Body of pancreas (tissue), 4 donors: ENCODE measurements around the gene HOXA11. TPM values are rescaled to one million over a fixed set of nuclear protein-coding genes. Genes with fewer than 3 reads are reported as not detected.

Source experiments
- ATAC-seq: fragments of 150-250 bp; one replicate; pipeline ENCODE4 v1.9.1; 2016
- DNase-seq, 4 donors: peaks; one replicate each; pipeline ENCODE4 v3.0.0-alpha.2; 2019
- H3K27ac ChIP-seq, 4 donors: fragments of 200-600 bp; sonication (generic); 1 replicate in 3 of 4; 2 replicates in 1 of 4; pipeline versions ENCODE4 v1.5.1 to v1.6.1; 2016 to 2019; ENCODE audit warnings: mild to moderate bottlenecking in 1 of 4, mixed read lengths in 1 of 4, moderate library complexity in 1 of 4
- H3K27me3 ChIP-seq, 2 donors: fragments of 200-600 bp; sonication (generic); one replicate each; pipeline ENCODE4 v1.6.0; 2016; ENCODE audit warnings: mild to moderate bottlenecking in 1 of 2
- H3K36me3 ChIP-seq, 2 donors: fragments of 200-600 bp; sonication (generic); replicated peaks in 1 of 2; 2 replicates each; pipeline ENCODE4 v1.5.1; 2016; ENCODE audit warnings: low read depth in 2 of 2; ENCODE audit not compliant: insufficient read depth in 1 of 2
- H3K4me1 ChIP-seq: fragments of 200-600 bp; sonication (generic); one replicate; pipeline ENCODE4 v1.6.0; 2016
- H3K4me3 ChIP-seq, 2 donors: fragments of 200-600 bp; sonication (generic); 1 replicate in 1 of 2; 2 replicates in 1 of 2; pipeline ENCODE4 v1.5.1; 2016 to 2019
- H3K9me3 ChIP-seq, 3 donors: fragments of 200-600 bp; sonication (generic); 1 replicate in 2 of 3; 2 replicates in 1 of 3; pipeline ENCODE4 v1.5.1; 2016
- POLR2A ChIP-seq, 3 donors: fragments of 450-650 bp; IDR thresholded peaks; one replicate each; pipeline ENCODE4 v1.6.1; 2016; ENCODE audit warnings: antibody characterized with exemption in 3 of 3, mild to moderate bottlenecking in 2 of 3
- WGBS, 2 donors: methylation state at CpG; one replicate each; pipeline ENCODE4 v1.1.5; 2017; 5-methylcytosine and 5-hydroxymethylcytosine counted together
- intact Hi-C: fragments of 100-400 bp; cut with DNase I; formaldehyde crosslinking; loops from one replicate; pipeline ENCODE4 v1.15.1; 2023
- total RNA-seq, 2 donors: library from RNA; depleted of rRNA; stranded (reverse); fragments of >200 nt; gene quantifications; one replicate each; pipeline ENCODE4 v1.1.0, GENCODE V29; 2016
- TF ChIP-seq, protein P1 (sequence below), 7 experiments: fragments of 450-650 bp in 4 of 7; fragments of 200-600 bp in 3 of 7; sonication (generic) in 3 of 7; IDR thresholded peaks; one replicate each; pipeline ENCODE4 v1.5.1; 2016 to 2019; ENCODE audit warnings: antibody characterized with exemption in 7 of 7

The HOXA11 gene
- total RNA-seq, 2 donors from 2014 or later: not detected

DNA sequence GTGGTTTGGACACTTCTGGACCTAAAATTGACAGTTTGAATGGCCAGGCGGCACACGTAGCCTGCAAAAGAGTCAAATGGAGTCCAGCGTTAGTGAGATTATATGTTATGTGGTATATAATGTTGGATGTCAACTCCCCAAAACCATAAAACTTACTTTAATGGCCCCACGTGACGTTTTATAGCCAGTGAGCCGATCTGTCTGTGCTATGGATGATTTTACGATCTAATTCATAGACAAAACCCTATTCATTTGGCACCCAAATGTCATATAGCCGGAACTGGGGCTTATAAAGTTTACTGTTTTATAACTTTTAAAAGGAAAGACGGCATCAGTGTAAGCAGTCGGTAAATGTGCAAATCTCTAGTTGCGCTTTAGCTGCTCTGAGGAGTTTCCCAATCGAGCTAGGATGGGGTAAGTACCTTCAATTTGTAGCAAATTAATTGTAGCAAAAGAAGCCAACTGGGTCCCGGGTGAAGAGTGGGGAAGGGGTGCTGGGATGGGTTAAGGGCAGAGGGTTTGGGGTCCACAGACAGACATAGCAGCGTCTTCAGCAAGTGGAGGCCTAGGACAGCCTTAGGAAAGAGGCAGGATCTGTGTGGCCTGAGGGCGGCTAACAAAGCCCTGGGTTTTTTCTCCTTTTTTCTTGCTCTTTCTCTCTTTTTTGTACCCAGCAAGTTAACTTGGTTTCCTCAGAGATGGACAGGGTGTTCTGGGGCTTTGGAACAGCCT lies 44.7 kb downstream of the HOXA11 start:
- Histone ChIP-seq H3K27ac (no peak overlapping the region), H3K4me3 (no peak overlapping the region), H3K27me3 (peaks cover 0 to 67% of the 10 kb centered on the region in 2 donors), H3K9me3 (no peaks in the 10 kb centered on the region), H3K36me3 (no peaks in the 10 kb centered on the region), H3K4me1 (peaks cover 28% of the 10 kb centered on the region)
- 25 to 36% methylated on average over 15 of the region's 15 CpGs for WGBS, 2 donors
- ATAC-seq: no peak
- TF ChIP-seq POLR2A (IDR thresholded peaks at IDR 0.05): no peak
- TF ChIP-seq, protein P1, sequence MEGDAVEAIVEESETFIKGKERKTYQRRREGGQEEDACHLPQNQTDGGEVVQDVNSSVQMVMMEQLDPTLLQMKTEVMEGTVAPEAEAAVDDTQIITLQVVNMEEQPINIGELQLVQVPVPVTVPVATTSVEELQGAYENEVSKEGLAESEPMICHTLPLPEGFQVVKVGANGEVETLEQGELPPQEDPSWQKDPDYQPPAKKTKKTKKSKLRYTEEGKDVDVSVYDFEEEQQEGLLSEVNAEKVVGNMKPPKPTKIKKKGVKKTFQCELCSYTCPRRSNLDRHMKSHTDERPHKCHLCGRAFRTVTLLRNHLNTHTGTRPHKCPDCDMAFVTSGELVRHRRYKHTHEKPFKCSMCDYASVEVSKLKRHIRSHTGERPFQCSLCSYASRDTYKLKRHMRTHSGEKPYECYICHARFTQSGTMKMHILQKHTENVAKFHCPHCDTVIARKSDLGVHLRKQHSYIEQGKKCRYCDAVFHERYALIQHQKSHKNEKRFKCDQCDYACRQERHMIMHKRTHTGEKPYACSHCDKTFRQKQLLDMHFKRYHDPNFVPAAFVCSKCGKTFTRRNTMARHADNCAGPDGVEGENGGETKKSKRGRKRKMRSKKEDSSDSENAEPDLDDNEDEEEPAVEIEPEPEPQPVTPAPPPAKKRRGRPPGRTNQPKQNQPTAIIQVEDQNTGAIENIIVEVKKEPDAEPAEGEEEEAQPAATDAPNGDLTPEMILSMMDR (IDR thresholded peaks at IDR 0.05): no peak
- intact Hi-C loops: no loop called here
- DNase-seq: no peak

DNA sequence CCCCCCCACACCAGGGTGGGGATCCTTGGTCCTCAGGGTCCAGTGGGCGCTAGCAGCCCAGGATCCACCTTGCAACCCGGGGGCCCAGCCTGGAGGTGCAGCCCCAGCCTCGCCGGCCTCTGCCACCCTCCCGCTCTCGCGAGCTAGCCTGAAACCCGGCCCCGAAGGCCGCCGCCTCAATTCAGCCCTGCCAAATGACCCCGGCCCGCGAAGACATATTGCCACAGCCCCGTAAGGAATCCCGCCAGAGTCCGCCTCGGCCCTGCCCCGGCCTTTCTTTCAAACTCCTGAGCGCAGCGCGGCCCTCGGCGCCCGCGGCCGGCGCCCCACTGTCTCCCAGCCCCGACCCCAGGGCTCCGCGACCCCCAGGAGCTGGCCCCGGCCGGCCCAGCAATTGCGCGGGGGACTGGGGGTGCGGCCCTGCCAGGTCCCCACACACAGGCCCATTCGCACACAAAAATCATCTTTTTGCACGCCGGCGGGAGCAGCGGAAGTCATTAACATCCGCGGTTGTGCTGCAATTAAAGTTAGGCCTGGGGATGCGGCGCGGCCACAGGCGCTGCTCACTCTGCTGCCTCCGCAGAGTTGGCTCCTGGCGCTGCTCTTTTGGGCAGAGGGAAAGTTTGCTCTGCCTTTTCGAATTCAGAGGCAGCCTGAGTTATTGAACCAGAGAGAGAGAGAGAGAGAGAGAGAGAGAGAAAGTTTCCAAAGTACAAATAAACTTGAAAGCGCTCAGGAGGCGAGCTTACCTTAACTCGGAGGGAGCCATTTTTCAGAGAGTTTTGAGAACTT lies 45.5 kb downstream of the HOXA11 start:
- 22 to 26% methylated on average over 12 to 51 of the region's 53 CpGs for WGBS, 2 donors
- Histone ChIP-seq H3K9me3 (no peaks in the 10 kb centered on the region), H3K27ac (peak overlapping the region in 2 of 4 donors; percentile 13 to 36), H3K27me3 (peaks cover 0 to 59% of the 10 kb centered on the region in 2 donors), H3K4me3 (no peak overlapping the region), H3K4me1 (peaks cover 28% of the 10 kb centered on the region), H3K36me3 (no peaks in the 10 kb centered on the region)
- TF ChIP-seq, protein P1 (IDR thresholded peaks at IDR 0.05): no peak
- TF ChIP-seq POLR2A (IDR thresholded peaks at IDR 0.05): no peak
- no peak for DNase-seq
- intact Hi-C loops: no loop called here
- no peak for ATAC-seq

DNA sequence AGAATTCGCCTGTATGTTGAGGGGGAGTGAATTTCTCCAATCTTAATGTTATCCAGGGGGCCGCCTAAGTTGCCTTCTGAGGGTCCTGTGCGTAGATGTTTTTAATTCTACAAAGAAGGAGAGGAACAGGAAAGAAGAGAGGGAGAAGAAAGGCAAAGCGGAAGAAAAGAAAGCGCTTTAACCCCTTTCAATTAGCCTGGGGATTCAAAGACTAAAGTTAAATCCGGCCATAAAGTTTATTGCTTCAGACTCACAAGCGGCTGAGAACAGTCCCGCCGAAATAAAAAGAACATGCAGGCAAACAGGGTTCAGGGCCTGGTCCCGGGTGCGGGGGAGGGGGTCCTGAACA lies 46.1 kb downstream of the HOXA11 start:
- TF ChIP-seq, protein P1 (IDR thresholded peaks at IDR 0.05): no peak
- Histone ChIP-seq H3K4me1 (peaks cover 26% of the 10 kb centered on the region), H3K27me3 (peaks cover 0 to 53% of the 10 kb centered on the region in 2 donors), H3K9me3 (no peaks in the 10 kb centered on the region), H3K4me3 (no peak overlapping the region), H3K36me3 (no peaks in the 10 kb centered on the region), H3K27ac (peak overlapping the region in 2 of 4 donors; percentile 13 to 36)
- intact Hi-C loops: no loop called here
- 25 to 27% methylated on average over 11 of the region's 11 CpGs for WGBS, 2 donors
- DNase-seq (no peak), ATAC-seq (no peak)

DNA sequence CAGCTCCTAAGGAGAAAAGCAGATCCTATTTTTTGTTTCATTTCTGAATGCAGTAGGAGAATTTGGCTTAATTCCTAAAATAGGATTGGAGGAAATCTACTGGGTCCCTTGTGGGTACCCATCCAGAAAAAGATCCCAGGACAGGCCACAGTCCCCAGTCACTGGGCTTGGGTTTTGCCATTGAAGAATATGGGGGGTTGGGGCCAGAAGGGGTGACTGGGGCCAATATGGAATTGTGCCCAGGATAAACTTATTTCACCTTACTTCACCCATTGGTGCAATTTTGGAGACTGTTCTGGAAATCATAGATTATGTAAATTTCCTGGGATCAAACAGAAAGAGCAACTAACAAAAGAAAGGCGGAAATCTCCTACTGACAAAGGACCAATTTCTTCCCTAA lies 46.6 kb downstream of the HOXA11 start:
- DNase-seq: no peak
- H3K9me3 ChIP-seq: no peaks in the 10 kb centered on the region
- no peak for ATAC-seq
- H3K4me1 ChIP-seq: peaks cover 22% of the 10 kb centered on the region
- no peaks in the 10 kb centered on the region for H3K36me3 ChIP-seq
- H3K27me3 ChIP-seq: peaks cover 0 to 48% of the 10 kb centered on the region in 2 donors
- H3K4me3 ChIP-seq: no peak overlapping the region
- no peak overlapping the region for H3K27ac ChIP-seq
- intact Hi-C loops: no loop called here
- no peak for TF ChIP-seq POLR2A (IDR thresholded peaks at IDR 0.05)
- TF ChIP-seq, protein P1 (IDR thresholded peaks at IDR 0.05): no peak
- WGBS, 2 donors: 47 to 64% methylated on average over 1 of the region's 1 CpG
